HG03060 (cell line): Measurements from ENCODE around the gene DPP6.

Experiments used
- ATAC-seq: cut with Tn5 transposase; IDR thresholded peaks from one replicate; pipeline ENCODE4 v1.9.1; 2021; ENCODE audit warnings: low read depth, moderate number of reproducible peaks; ENCODE audit not compliant: unreplicated experiment

DPP6 gene

DNA sequence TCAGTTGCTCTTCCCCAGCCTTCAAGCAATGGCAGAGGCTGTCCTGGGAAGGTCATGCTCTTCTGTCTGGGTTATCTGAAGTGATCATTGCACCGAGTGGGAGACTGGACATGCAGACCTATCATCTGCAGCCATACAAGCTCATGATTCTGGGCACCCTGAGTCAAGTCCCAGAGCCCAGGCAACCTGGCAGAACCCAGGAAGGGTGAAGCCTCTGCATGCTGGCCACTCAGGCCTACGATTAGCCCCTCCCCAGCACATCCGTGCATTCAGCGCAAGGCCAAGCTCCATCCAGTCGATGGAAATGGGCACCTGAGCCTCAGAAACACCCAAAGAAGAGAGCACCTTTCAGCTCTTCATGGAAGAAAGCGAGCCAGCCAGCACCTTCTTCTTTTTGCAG is 688.9 kb downstream of the DPP6 start:
- no peak for ATAC-seq

DNA sequence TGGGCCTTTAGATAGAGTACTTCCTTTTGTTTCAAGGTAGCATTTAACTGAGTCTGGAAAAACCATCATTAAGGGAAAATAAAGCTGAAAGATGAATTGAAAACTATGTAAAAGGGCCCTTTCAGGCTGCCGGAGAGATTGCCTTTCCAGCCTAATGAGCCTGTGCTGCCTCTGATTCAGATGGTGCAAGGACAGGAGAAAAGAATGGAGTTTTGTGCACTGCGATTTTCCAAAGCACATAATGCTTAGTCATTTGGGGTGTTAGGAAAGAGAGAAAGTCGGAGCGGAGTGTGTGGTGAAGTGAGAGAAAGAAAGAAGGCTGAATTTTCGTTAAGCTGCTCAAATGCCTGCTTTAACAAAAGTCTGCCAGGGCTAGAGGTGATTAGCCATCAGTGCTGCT is 691.0 kb downstream of the DPP6 start:
- ATAC-seq, result no peak

DNA sequence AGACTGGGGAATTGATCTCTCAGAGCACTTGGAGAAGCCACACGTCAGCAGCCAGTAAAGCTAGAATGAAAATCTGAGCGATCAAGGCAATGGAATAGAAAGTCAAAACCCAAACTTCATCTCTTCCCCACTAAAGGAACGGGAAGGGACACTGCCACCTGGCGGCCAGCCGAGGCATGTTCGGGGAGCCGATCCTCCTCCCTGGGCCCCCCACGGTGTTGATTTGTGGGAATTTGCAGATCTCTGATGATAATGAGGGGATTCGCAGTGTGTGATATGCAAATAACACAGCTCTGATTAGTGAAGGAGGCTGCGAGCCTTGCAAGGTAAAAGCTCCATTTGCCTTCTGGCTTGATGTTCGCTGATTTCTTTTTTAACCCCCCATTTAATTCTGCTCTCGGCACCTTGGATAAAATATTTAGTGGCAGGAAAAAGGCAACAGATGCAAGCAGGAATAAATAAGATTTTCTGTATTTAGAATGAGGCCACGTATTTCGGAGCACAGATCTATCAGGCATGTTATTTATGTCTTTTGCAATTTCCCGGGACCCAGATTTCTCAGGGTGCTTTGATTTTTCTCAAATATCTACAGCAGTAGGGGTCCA is 692.2 kb downstream of the DPP6 start:
- no peak for ATAC-seq

DNA sequence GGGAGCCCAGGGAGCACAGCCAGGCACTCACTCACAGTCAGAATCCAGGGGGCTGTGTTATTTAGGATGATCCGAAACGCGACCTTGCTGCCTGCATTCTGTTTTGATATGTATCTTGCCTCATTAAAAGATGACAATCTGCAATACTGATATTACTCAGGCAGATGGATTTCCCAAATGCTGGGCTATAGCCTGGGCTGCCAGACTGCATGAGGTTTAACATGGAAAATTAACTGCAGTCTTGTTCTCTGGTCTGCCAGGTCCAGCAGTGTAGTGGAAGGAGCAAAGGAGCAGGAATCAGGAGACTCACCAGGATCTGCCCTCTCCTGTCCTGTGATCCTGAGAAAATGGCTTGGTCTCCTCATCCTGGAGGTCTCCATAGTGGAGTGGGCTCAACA is 692.7 kb downstream of the DPP6 start:
- no peak for ATAC-seq

DNA sequence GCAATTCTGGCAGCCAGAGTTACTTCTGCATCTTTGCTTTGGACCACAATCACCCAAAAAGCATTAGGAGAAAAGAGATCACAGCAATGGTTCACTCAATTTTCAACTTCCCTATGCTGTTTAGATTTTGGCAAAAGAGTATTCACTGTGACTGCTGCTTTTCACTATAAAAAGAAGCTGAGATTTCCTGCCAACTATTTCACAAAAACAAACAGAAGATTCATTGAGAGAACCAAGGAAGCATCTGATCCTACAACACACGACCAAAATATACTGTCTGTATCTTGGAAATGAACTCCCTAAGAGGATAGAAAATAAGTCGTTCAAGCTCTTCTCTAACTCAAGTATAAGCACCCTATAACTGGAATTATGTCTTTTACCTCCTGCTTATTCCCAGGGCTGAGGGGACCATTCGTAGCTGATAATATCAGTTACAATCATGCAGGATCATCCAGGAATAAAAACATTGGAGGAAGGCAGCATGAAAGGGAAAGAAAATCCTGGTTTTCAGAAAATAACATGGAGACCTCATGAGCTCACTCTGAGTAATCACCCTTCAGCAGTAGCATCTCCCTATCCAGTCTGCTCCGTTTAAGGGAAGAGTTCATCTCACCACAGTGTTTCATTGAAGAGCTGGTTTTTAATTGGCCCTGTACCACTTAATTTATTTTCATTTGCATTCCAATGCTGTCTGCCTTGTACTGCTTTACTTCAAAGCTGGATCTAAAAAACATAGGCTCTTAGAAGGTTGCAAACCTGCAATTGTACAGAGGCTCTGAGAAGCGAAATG is 694.6 kb downstream of the DPP6 start:
- no peak for ATAC-seq

DNA sequence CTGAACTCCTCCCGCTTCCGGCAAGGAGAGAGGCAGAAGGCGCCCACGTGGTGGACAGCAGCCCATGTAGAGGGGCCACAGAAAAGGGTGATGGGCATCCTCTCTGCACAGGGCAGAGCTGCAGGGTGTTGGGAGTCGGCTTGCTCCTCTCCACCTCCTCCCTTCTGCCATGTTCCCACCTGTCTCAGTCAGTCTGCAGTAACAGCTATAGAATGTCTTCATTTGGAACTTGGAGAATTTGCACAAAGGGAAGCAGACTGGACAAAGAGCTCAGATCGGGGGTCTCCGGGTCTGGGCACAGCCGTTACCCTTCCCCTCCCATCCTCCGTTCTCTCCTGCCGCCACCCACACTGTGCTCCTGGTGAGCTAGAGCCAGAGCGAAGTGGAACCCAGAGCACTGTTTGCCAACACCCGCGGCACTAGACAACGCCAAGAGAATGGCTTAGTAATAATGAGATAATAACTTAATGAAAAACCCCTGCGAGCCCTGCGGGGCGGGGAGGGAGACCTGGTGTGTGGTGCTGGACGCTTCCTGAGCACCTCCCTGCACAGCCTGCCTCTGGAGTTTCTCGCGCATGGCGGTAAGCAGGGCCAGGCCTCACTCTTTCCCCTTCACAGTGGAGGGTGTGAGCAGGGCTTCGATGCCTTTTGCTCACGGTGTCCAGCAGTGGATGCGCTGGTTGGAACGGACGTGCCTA is 696.0 kb downstream of the DPP6 start:
- ATAC-seq, result no peak

DNA sequence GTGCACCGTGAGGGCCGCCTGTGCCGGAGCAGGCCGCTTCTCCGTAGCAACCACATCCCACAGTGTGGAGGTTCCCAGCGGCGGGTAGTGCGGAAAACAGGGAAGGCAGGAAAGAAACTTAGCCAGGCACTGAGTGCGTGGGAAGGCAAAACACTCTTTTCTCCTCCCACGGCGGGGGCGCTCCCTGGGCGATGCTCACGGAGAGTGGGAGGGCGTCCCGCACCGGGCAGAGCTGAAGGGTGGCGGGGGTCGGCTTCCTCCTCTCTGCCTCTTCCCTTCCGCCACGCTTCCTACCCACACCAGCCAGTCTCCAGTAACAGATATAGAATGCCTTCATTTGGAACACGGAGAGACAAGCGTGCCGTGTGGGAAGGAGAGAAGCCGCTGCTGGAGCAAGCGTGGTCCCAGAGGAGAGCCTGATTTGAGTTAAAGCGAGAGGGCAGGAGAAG is 698.2 kb downstream of the DPP6 start:
- ATAC-seq, result no peak

DNA sequence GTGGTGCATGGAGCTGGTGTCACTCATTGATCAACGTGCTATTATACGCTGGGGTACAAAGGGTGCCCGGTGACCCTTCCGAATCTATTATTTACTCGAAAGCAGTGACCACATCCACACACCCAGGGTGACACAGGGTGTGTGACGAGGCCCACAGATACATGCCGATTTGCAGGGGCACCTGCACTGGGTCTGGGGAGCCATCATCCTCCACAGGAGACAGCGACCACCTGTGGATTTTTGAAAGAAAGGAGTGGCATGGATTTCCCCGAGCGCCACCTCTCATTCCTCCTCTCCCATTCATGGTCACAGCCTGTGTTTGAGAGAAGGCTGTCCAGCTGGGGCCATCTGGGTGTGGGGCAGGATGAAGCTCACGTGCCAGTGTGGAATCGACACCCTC is 701.0 kb downstream of the DPP6 start:
- ATAC-seq, result no peak

DNA sequence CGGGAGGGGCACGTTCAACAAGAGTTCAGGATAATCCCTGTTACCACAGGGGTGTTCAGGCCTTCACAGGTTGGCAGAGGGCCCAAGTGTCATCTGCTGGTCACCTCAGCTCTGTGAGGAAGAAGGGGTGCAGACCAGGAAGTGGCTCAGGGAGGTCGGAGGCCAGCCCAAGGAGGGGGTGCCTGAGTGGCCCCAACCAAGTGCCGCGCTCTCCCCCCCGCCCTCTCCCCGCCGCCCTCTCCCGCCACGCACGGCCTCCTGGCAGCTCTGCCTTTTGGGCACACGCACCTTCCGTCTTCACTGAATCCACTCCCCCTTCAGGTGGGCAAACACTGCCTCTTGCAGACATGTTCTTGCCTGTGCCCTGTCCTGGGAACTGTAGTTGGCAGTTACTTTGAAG is 705.6 kb downstream of the DPP6 start:
- no peak for ATAC-seq

DNA sequence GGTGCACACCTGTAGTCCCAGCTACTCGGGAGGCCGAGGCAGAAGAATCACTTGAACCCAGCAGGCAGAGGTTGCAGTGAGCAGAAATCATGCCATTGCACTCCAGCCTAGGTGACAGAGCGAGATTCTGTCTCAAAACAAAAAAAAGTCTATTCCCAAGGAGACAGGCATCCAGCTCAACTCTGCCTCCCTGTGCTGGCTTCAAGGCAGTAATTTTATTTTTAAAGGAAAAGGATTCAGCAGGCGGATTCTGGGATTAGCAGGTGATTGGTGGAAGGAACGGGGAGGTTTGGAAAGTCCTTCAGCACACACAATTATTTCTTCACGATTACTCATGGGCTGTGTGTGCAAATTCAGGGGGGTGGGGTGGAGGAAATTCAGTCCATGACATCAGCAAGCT is 707.8 kb downstream of the DPP6 start:
- no peak for ATAC-seq

DNA sequence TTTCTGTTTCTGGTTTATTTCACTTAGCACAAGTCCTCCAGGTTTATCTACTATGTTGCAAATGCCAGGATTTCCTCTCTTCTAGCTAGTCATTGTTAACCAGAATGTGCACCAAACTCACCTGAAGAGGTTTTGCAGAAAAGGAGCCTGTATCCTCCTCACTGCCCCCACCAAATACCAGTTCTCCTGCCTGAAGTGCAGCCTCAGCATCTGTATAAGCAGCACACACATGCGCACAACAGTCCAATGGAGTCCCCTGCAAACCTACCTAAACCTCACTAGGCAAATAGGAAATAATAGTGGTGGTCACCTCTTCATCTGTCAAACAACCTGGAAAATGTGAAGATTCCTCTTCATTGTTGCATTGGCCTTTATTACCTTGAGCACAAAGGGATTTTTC is 712.9 kb downstream of the DPP6 start:
- ATAC-seq, result no peak

DNA sequence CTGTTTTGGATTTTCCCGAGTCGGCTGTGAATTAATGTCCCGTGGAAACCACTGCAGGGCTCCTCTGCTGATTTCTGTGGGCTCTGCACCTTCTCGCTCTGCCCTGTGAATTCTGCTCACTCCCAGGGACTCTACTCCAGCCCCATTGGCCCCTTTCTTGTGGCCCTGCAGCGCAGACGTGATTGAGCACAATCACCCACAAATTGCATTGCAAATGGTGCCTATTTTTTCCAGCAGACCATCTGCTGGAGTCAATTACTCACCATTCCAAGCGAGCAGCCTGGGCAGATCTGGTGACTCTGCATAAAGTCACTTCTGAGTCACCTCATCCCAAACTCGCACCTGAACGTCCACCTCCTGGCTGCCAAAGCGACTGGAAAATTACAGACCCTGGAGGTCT is 714.9 kb downstream of the DPP6 start:
- ATAC-seq, result no peak

DNA sequence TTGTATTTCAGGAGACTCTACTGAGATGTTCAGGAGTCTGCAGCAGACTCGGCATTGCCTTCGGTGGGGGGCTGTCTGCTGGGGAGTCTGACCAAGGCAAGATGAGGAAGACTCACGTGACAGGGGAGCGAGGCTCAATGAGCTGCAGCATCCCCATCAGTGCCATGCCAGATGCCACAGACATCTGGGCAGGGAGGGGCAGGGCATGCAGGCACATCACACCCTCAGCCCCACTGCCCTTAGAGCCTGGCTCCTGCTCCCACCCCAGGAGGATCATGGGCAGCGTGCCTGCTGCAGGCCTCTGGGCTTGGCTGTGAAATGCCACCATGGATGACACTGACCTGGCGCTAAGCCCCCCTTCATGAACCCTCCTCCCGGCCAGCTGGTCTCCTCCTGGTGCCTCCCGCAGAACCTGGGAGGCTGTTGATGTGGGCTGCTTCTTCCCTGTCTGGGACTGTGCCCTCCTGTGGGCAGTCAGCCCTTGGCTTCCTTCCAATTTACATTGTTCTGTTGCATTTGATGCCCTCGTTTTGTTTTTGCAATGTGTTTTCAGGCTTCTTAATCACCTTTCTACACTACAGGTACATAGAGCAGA is 715.7 kb downstream of the DPP6 start:
- ATAC-seq, result no peak

DNA sequence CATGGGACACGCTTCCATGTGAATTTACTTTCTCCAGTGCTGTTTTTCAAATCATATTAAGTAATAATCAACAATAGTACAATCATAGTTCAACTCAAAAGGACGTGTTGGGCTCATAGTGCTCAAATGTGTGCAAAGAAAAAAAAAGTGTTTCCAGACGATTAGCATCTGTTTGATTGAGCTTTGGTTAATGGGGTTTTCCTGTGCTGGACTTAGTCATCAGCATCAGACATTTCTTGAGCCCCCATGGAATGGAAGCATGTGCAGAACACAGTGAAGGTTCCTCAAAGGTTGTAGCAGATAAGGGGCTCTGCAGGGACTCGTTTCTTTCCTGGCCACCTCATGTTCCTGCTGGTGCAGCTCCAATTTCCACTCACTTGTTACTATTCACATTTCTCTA is 716.8 kb downstream of the DPP6 start:
- no peak for ATAC-seq

DNA sequence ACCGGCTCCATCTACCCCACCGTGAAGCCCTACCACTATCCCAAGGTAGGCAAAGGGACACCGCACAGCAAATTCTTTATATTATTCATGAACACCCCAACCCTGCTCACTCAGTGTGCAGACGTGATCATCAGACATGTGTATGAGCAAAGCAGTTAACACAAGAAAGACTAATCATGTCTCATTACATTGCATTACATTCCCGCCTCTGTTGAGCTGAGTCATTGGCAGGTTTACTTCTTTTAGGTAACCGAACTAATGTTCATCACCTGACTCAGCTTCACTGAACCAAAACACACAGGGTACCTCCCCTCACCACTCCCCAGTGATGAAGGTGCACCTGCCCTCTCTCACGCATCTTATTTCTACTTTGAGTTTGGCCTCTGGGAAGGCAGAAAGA is 717.3 kb downstream of the DPP6 start:
- no peak for ATAC-seq

DNA sequence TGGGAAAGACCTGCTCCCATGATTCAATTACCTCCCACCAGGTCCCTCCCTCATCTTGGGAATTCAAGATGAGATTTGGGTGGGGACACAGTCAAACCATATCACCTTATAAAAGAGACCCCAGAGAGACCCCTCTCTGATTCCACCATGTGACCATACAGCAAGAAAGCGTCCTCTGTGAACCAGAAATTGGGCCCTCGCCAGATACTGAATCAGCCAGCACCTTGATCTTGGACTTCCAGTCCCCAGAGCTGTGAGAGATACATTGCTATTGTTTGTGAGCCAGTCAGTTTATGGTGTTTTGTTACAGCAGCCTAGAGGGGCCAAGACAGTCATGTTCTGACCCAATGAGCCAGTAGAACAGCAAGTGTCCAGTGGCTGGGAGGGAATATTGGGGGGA is 718.2 kb downstream of the DPP6 start:
- no peak for ATAC-seq

DNA sequence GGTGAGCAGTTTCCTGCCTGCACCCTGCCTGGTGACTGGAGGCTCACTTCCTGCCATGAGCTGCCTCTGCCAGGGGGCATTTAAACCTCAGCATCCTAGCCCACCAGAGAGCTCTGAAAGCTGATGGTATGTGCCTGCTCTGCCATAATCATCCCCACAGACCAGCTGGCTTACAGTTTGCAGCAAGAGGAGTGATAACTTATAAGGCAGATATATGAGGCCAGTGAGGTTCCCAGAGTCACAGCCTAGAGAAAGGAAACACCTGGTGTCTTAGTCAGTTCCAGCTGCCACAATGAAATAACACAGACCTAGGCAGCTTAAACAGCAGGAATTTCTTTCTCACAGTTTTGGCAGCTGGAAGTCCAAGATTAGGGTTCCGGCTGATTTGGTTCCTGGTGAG is 718.8 kb downstream of the DPP6 start:
- ATAC-seq, result no peak

DNA sequence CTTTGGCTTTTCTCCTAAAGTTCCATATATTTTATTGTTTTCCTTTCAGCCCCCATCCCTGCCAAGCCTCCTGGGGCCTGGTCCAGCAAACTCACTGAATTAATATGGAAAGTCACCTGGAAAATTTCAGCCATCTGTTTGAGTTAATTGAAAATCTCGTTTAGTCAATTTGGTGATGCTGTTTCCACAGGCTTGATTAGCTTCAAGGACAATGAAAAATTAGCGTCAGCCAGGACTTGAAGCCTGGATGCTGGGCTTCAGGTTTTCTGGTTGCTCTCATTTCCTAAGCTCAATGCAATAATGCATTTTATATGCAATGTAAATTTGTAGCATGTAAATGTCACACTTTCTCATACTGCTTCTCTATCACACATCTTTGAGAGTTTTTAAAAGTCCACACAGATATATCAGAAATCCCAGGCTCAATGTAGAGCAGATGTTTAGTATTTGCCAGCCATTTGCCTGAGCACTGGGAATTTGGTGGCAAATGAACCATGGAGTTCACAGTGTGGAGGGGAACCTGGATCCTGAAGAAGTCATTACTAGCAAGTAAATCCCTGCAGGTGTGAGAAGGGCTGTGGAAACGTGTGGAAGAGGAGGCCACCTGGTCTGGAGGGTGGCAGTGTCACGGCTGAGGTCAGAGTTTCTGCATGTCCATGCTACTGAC is 722.2 kb downstream of the DPP6 start:
- ATAC-seq, result no peak

DNA sequence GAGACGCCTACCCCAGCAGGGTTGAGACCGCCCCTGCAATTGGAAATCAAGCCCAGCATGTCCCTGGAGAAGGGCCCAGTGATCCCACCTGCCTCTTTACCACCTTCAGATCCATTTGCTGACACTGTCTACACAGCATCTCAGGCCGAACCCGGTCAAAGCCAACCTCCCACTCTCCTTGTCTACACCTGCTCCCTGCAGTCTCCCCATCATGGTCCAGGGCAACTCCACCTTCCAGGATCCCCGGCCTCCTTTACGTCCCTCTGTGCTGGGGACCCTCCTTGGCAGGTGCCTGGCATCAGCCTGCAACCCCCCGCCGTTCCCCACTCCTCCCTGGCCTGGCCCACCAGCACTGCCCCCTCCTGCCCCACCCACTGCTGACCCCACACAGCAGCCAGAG is 723.5 kb downstream of the DPP6 start:
- ATAC-seq, result no peak

DNA sequence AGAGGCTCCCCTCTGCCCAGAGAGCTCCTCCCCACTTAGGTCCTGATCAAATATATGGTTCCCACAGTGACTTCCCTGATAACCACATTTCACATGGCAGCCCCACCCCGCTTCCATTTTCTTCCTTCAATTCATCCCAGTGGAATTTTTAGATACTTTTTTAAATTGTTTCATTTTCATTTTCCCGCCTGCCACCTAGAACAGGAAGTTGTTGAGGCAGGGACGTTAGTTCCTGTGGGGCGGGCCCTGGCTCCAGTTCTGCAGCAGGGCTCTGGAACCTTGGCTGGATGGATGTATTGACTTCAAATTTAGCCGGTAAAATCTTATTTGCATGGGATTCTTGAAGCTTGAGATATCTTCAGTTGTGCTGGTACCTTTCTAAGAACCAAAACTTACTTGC is 724.2 kb downstream of the DPP6 start:
- no peak for ATAC-seq

DNA sequence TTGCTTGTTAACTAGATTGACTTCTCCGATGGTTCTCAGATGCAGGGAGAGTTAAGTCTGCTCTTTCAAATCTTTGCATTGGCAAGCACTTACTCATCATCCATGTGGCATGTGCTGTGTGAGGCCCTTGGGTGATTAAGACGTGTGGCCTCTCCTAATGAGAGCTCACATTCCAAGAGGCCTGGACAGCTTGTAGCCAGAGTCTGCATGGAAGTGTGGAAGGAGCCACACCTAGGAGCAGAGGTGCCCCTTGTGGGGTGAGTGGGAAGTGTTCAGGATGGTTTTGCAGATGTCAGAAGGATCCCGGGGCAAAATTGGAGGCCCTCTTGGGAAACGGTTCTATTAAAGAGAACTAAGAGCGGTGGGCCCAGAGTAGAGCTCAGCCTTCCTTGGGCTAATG is 724.8 kb downstream of the DPP6 start:
- no peak for ATAC-seq
